MCF 10A (cell line): Measurements from ENCODE around the gene AMER2. TPM values are rescaled to one million over a fixed set of nuclear protein-coding genes. Genes with fewer than 3 reads are reported as not detected.

Experiments used
- BruUV-seq: library from RNA; stranded (reverse); fragments of 400-500 nt; replicated peaks from 2 replicates; lab custom pipeline; 2021; lab: Mats Ljungman, UMichigan
- CTCF ChIA-PET: fragments of 300-600 bp; sonication (Branson Sonifier 250); formaldehyde crosslinking; extraction: SDS; loops from one replicate; lab custom pipeline; 2021; ENCODE audit warnings: antibody characterized with exemption, inconsistent platforms; lab: Yijun Ruan, JAX
- POLR2A ChIA-PET: fragments of 300-600, 350-650 bp; sonication (Branson Sonifier 250); formaldehyde crosslinking; extraction: SDS; loops from one replicate; lab custom pipeline; 2020; ENCODE audit warnings: antibody characterized with exemption, inconsistent platforms; lab: Yijun Ruan, JAX
- DNase-seq: peaks from one replicate; pipeline ENCODE4 v3.0.0-alpha.2; 2018; ENCODE audit not compliant: unreplicated experiment
- H3K27ac Mint-ChIP-seq: one replicate; pipeline ENCODE4 v1.8.0; 2022; ENCODE audit warnings: mild to moderate bottlenecking, low read depth, mixed read lengths; ENCODE audit not compliant: unreplicated experiment
- H3K27me3 Mint-ChIP-seq: one replicate; pipeline ENCODE4 v1.8.0; 2022; ENCODE audit warnings: mixed read lengths; ENCODE audit not compliant: insufficient read depth, unreplicated experiment
- H3K36me3 Mint-ChIP-seq: one replicate; pipeline ENCODE4 v1.8.0; 2022; ENCODE audit warnings: mild to moderate bottlenecking, moderate library complexity, mixed read lengths; ENCODE audit not compliant: insufficient read depth, unreplicated experiment
- H3K4me1 Mint-ChIP-seq: one replicate; pipeline ENCODE4 v1.8.0; 2022; ENCODE audit warnings: mixed read lengths; ENCODE audit not compliant: insufficient read depth, unreplicated experiment
- H3K4me3 Mint-ChIP-seq: one replicate; pipeline ENCODE4 v1.8.0; 2022; ENCODE audit warnings: mild to moderate bottlenecking, moderate library complexity, mixed read lengths; ENCODE audit not compliant: unreplicated experiment
- H3K9me3 Mint-ChIP-seq: one replicate; pipeline ENCODE4 v1.8.0; 2022; ENCODE audit warnings: mixed read lengths; ENCODE audit not compliant: unreplicated experiment
- intact Hi-C: fragments of 100-400 bp; cut with micrococcal nuclease; formaldehyde crosslinking; loops from 2 replicates; pipeline ENCODE4 v1.14.1; 2022
- total RNA-seq: library from RNA; stranded (reverse); gene quantifications from 2 replicates; pipeline ENCODE4 v1.2.3, GENCODE V29; 2022
- TF ChIP-seq, protein P1 (sequence below): fragments of 200-600 bp; IDR thresholded peaks from one replicate; pipeline ENCODE4 v1.8.0; 2022; ENCODE audit warnings: antibody characterized with exemption, mild to moderate bottlenecking; ENCODE audit not compliant: unreplicated experiment

Gene AMER2
- total RNA-seq, 1 experiment from 2014 or later: not detected

DNA sequence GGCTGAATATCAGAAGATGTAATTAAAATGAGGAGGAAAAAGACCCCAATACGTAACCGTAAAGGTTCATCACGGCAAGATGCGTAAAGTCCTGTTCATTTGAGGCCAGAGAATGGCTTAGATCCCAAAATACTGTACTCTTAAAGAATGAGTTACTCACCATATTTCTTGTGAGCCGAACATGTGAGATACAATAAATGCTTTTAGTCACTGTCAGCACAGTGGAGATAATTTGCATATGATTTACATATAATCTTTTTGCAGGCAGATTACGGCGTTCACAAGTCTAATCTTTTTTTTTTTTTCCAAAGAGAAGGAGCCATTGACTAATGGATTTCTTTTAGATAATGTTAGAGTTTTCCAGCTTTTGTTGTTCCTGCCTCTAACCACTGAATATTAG, 28.4 kb downstream of the AMER2 start:
- ChIA-PET CTCF (interaction anchor here (0.7 kb wide), 1 partner anchor 538 kb away, joined by 4 read pairs; no protein-coding TSS in a partner anchor), POLR2A (no interaction called here)
- Mint-ChIP-seq H3K27me3 (no peaks in the 10 kb centered on the region), H3K4me3 (no peak overlapping the region), H3K4me1 (no peaks in the 10 kb centered on the region), H3K36me3 (no peaks in the 10 kb centered on the region), H3K9me3 (no peaks in the 10 kb centered on the region), H3K27ac (no peak overlapping the region)
- no TSS peak for BruUV-seq
- intact Hi-C loops: no loop called here
- TF ChIP-seq, protein P1, sequence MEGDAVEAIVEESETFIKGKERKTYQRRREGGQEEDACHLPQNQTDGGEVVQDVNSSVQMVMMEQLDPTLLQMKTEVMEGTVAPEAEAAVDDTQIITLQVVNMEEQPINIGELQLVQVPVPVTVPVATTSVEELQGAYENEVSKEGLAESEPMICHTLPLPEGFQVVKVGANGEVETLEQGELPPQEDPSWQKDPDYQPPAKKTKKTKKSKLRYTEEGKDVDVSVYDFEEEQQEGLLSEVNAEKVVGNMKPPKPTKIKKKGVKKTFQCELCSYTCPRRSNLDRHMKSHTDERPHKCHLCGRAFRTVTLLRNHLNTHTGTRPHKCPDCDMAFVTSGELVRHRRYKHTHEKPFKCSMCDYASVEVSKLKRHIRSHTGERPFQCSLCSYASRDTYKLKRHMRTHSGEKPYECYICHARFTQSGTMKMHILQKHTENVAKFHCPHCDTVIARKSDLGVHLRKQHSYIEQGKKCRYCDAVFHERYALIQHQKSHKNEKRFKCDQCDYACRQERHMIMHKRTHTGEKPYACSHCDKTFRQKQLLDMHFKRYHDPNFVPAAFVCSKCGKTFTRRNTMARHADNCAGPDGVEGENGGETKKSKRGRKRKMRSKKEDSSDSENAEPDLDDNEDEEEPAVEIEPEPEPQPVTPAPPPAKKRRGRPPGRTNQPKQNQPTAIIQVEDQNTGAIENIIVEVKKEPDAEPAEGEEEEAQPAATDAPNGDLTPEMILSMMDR: no peak
- no peak for DNase-seq

DNA sequence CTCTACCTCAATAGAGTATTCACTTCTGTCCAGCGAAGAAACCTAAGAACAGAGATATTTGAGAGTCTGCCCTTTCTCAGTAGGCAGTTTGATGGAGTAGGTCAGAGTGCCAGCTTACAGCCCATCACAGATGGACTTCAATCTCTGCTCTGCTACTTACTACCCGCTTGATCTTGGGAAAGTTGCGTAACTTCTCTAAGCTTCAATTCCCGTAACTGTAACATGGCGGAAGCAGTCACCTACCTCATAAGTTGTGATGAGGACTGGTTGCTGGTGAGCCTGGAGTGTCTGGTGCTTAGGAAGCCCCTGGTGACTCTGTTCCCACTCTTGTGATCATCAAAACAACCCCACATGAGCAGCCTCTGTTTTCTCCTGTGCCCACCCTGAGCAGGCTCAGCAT, 31.0 kb downstream of the AMER2 start:
- peaks cover 13% of the 10 kb centered on the region for H3K27me3 Mint-ChIP-seq
- no TSS peak for BruUV-seq
- DNase-seq: no peak
- intact Hi-C loops: no loop called here
- H3K27ac Mint-ChIP-seq: no peak overlapping the region
- H3K36me3 Mint-ChIP-seq: no peaks in the 10 kb centered on the region
- CTCF ChIA-PET: interaction anchor here (0.6 kb wide), 1 partner anchor 73 kb away, joined by 3 read pairs; no protein-coding TSS in a partner anchor
- H3K4me3 Mint-ChIP-seq: no peak overlapping the region
- no peaks in the 10 kb centered on the region for H3K4me1 Mint-ChIP-seq
- POLR2A ChIA-PET: no interaction called here
- no peaks in the 10 kb centered on the region for H3K9me3 Mint-ChIP-seq
- TF ChIP-seq, protein P1: no peak

DNA sequence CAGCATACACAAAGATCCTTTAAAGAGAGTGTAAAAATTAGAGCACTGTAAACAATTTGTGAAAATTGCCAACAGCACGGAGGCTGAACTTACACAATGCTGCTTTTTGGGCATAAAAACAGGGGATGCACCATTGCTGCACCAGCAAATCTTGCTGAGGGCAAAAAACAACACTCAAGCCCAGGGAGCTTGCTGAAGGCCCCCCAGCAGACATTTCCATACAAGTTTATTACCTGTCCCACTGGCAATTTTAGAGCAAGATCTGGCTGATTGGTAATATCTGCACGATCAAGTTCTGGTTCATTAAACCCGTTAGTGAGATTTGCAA, 34.3 kb downstream of the AMER2 start:
- intact Hi-C loops: no loop called here
- Mint-ChIP-seq H3K27ac (no peak overlapping the region), H3K27me3 (peaks cover 13% of the 10 kb centered on the region), H3K36me3 (no peaks in the 10 kb centered on the region), H3K4me3 (no peak overlapping the region), H3K9me3 (no peaks in the 10 kb centered on the region), H3K4me1 (no peaks in the 10 kb centered on the region)
- POLR2A ChIA-PET: no interaction called here
- TF ChIP-seq, protein P1: no peak
- CTCF ChIA-PET: no interaction called here
- no TSS peak for BruUV-seq
- DNase-seq: no peak

DNA sequence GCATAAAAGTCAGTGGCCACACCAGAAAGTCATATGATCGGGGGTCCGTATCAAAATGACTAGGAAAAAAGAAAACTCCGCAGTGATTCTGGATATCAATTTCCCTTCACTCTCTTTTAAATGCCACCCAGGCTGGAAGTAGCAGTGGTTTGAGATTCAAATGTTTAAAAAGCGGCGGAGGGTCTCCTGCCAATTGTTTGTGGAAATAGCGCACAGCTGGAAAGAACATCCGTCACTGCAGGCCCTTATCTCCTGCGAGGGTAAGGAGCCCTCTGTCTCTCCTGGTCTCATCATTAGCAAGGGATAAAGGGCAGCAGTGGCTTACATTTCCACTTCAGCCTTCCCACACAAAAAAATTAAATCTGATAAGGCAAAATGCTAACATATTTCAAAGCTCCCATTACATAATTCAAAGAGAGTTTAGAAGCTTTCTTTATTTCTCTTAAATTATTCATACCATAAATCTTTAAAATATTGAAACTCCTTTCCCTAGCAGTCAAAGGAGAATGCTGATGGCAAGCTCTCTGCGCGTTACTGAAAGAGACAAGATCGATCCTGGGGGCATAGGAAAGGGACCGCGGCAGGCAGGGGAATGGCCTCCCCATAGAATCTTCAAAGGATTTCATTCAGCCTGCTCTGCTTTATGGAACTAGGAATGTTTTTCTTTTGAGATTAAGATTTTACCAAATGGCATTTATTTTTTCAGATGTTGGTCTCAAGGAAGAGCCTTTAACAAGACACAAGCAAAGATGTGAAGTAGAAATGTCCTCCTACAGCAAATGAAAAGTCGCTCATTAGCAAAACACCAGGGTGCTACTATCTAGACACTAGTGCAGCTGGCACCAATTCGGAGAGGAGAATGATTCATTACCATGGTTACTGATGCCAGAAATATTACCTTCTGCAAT, 35.0 kb downstream of the AMER2 start:
- TF ChIP-seq, protein P1: no peak
- BruUV-seq: no TSS peak
- ChIA-PET CTCF (no interaction called here), POLR2A (no interaction called here)
- intact Hi-C loops: no loop called here
- Mint-ChIP-seq H3K4me3 (no peak overlapping the region), H3K27ac (no peak overlapping the region), H3K4me1 (no peaks in the 10 kb centered on the region), H3K36me3 (no peaks in the 10 kb centered on the region), H3K27me3 (peaks cover 13% of the 10 kb centered on the region), H3K9me3 (no peaks in the 10 kb centered on the region)
- no peak for DNase-seq
